AG10803 (cell line): ENCODE data around the gene PLCG2.

Experiments used
- DNase-seq: peaks from one replicate; pipeline ENCODE4 v3.0.0; 2010; ENCODE audit warnings: low read depth
- H3K4me3 ChIP-seq: 2 replicates; pipeline ENCODE4 v1.5.1; 2011; ENCODE audit warnings: mild to moderate bottlenecking, low read length, control low read depth
- CTCF ChIP-seq: conservative IDR thresholded peaks from 2 replicates; pipeline ENCODE4 v1.5.1; 2011; ENCODE audit warnings: mild to moderate bottlenecking, low read length, control low read depth, inconsistent platforms

The PLCG2 gene

GRCh38 chr16:82010649-82011048, 231.6 kb downstream of the PLCG2 start:
- H3K4me3 ChIP-seq: no peak overlapping the region
- DNase-seq: no peak
- TF ChIP-seq CTCF: no peak

- no peak within 1 kb of the TSS for H3K4me3 ChIP-seq
- no peak for TF ChIP-seq CTCF
- DNase-seq: no peak
Observed at GRCh38 chr16:82011199-82011641, 232.1 kb downstream of the PLCG2 start, which contains the start of gene SDR42E1. Gene SDR42E1 (minus strand): TSS chr16:82011470. CDS start chr16:82000858, 10,612 bp downstream.
